ENCODE data around the gene ZNF280A. TPM values are rescaled to one million over a fixed set of nuclear protein-coding genes. Genes with fewer than 3 reads are reported as not detected.

Gene ZNF280A
- total and polyA plus RNA-seq, 2 of the 8 experiments (the other 6 are each of a cell fraction or from before 2014, with no cell fraction given): 0.09 to 0.61 TPM

DNA sequence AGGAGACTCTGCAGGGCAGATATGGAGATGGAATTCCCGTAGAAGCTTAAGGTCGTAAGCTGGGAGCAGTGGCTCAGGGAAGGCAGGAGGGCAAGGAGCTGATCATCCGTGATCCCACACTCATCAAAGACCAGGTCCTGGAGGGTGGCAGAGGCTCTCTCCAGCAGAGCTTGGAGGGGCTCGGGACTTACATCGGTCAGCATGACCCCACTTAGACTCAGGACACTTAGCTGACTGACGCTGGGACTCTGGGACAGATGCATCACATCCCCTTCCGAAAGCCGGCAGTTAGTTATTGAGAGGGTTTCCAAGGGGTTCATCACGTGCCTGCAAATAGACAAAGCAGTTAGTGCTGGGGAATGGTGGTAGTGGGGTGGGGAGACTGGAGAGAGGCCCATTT, 28.2 kb upstream of the ZNF280A start:
- CTCF ChIA-PET (ENCODE audit: partially characterized antibody): no interaction called here
- no peak overlapping the region for H3K27ac ChIP-seq (ENCODE audit: low read depth, low read length)
- no peak overlapping the region for H2AFZ ChIP-seq (ENCODE audit: low read length)
- no peak overlapping the region for H2BK12ac ChIP-seq (ENCODE audit: low read depth, low read length)
- H3K56ac ChIP-seq (replicated peaks; ENCODE audit: insufficient read length, low read depth, low read length): no peak overlapping the region
- no peak overlapping the region for H3K9ac ChIP-seq (replicated peaks in 1 of 4; ENCODE audit: extremely low read depth in 1 of 4, low read depth in 3 of 4, low read length in 3 of 4)
- TF ChIP-seq SAP30 (IDR thresholded peaks at IDR 0.05; ENCODE audit: insufficient read depth, insufficient replicate concordance, low read length) (no peak), SIX5 (IDR thresholded peaks at IDR 0.05; ENCODE audit: low read depth, low read length) (no peak), CBX5 (IDR thresholded peaks at IDR 0.05; ENCODE audit: low read depth, low read length) (no peak), CREB1 (IDR thresholded peaks at IDR 0.05) (no peak), EZH2 (IDR thresholded peaks at IDR 0.05; ENCODE audit: low read depth, low read length, severe bottlenecking) (no peak), BRCA1 (IDR thresholded peaks at IDR 0.05; ENCODE audit: low read depth, low read length) (no peak), CTBP2 (IDR thresholded peaks at IDR 0.05; ENCODE audit: borderline replicate concordance, insufficient read depth, insufficient read length, low read length) (no peak)
- TF ChIP-seq, protein P1, sequence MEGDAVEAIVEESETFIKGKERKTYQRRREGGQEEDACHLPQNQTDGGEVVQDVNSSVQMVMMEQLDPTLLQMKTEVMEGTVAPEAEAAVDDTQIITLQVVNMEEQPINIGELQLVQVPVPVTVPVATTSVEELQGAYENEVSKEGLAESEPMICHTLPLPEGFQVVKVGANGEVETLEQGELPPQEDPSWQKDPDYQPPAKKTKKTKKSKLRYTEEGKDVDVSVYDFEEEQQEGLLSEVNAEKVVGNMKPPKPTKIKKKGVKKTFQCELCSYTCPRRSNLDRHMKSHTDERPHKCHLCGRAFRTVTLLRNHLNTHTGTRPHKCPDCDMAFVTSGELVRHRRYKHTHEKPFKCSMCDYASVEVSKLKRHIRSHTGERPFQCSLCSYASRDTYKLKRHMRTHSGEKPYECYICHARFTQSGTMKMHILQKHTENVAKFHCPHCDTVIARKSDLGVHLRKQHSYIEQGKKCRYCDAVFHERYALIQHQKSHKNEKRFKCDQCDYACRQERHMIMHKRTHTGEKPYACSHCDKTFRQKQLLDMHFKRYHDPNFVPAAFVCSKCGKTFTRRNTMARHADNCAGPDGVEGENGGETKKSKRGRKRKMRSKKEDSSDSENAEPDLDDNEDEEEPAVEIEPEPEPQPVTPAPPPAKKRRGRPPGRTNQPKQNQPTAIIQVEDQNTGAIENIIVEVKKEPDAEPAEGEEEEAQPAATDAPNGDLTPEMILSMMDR (IDR thresholded peaks at IDR 0.05; ENCODE audit: control extremely low read depth in 1 of 3, insufficient read depth in 1 of 3, low read depth in 1 of 3, low read length in 3 of 3): no peak
- peaks cover 27 to 49% of the 10 kb centered on the region in 2 experiments; a peak in 3 of 4 replicates for H3K9me3 ChIP-seq (ENCODE audit: insufficient read depth in 2 of 2, low read depth in 1 of 2, low read length in 1 of 2)
- H3K36me3 ChIP-seq (ENCODE audit: control insufficient read depth in 2 of 4, insufficient read depth in 4 of 4, low read length in 3 of 4): no peaks in the 10 kb centered on the region
- no peaks in the 10 kb centered on the region for H3K79me2 ChIP-seq (ENCODE audit: control insufficient read depth in 1 of 2, insufficient read depth in 2 of 2, low read length in 2 of 2)
- no peak for FAIRE-seq
- H4K5ac ChIP-seq (ENCODE audit: insufficient read length, low read depth, low read length): no peak overlapping the region
- H2BK15ac ChIP-seq (ENCODE audit: low read length): no peak overlapping the region
- H4K91ac ChIP-seq (replicated peaks; ENCODE audit: insufficient read length, low read length): no peak overlapping the region
- no peaks in the 10 kb centered on the region for H3K4me1 ChIP-seq (replicated peaks in 1 of 4; ENCODE audit: control insufficient read depth in 3 of 4, insufficient read depth in 4 of 4, low read length in 3 of 4)
- no peak overlapping the region for H3K4me3 ChIP-seq (ENCODE audit: extremely low read depth in 1 of 4, insufficient read depth in 2 of 4, low read depth in 3 of 4, low read length in 4 of 4)
- no peak overlapping the region for H3K18ac ChIP-seq (ENCODE audit: extremely low read depth, low read length)
- peaks cover 0 to 1% of the 10 kb centered on the region in 2 experiments for H4K20me1 ChIP-seq (replicated peaks in 1 of 2; ENCODE audit: control insufficient read depth in 1 of 2, insufficient read depth in 2 of 2, low read length in 2 of 2)
- peak overlapping the region; percentile 35; the same call in 1 of the 2 replicates for H4K8ac ChIP-seq (ENCODE audit: extremely low read depth, insufficient read depth, low read length)
- WGBS, 2 experiments (ENCODE audit: extremely low coverage in 1 of 2, insufficient coverage in 1 of 2, insufficient read length in 1 of 2, insufficient replicate concordance in 2 of 2, low coverage in 1 of 2, low lambda C conversion rate in 2 of 2, missing lambda C conversion rate in 1 of 2): 61% methylated on average over 9 of the region's 9 CpGs; no CpG with 5 or more reads in 1 of the 2 experiments
- POLR2A ChIA-PET (ENCODE audit: partially characterized antibody): no interaction called here
- H3K27me3 ChIP-seq (replicated peaks in 1 of 4; ENCODE audit: control insufficient read depth in 3 of 4, extremely low read depth in 1 of 4, insufficient read depth in 3 of 4, low read length in 3 of 4): peaks cover 23 to 64% (median 41%) of the 10 kb centered on the region in 4 experiments
- H2BK120ac ChIP-seq (replicated peaks; ENCODE audit: low read depth, low read length): no peak overlapping the region
- no peak overlapping the region for H2AK5ac ChIP-seq (ENCODE audit: low read depth, low read length)
- H3K4ac ChIP-seq (replicated peaks; ENCODE audit: insufficient read length, low read depth, low read length): no peak overlapping the region
- H3K14ac ChIP-seq (ENCODE audit: insufficient read length): no peak overlapping the region
- no peak overlapping the region for H2BK20ac ChIP-seq (ENCODE audit: low read length)
- H3K23me2 ChIP-seq (ENCODE audit: low read depth, low read length): no peaks in the 10 kb centered on the region
- DNase-seq (ENCODE audit: low read depth in 1 of 2, low spot score in 2 of 2): no peak
- H3K79me1 ChIP-seq (ENCODE audit: low read depth, low read length): no peaks in the 10 kb centered on the region
- no peak overlapping the region for H3K23ac ChIP-seq (ENCODE audit: insufficient read length)
- no peak overlapping the region for H3K4me2 ChIP-seq (ENCODE audit: insufficient read depth in 1 of 2, low read depth in 2 of 2, low read length in 2 of 2)
- no peak overlapping the region for H2BK5ac ChIP-seq (ENCODE audit: low read depth, low read length)

All from H1 (cell line).